HepG2 (cell line): ENCODE data around the gene HS2ST1. TPM values are rescaled to one million over a fixed set of nuclear protein-coding genes. Genes with fewer than 3 reads are reported as not detected.

ENCODE experiments used
- AKAP8 ChIP-seq: sonication (generic); formaldehyde crosslinking; IDR thresholded peaks from 2 replicates; pipeline ENCODE4 v1.5.1; 2020; ENCODE audit warnings: mild to moderate bottlenecking, missing genetic modification reagents
- BCL6 ChIP-seq: IDR thresholded peaks from 2 replicates; pipeline ENCODE4 v1.6.1; 2016; ENCODE audit warnings: missing genetic modification reagents, missing compliant biosample characterization
- BHLHE40 ChIP-seq: IDR thresholded peaks from 2 replicates; pipeline ENCODE4 v1.6.1; 2011; ENCODE audit warnings: low read length, improper control_type of control experiment
- CBFB ChIP-seq: sonication (generic); formaldehyde crosslinking; IDR thresholded peaks from 2 replicates; pipeline ENCODE4 v1.4.0; 2020; ENCODE audit warnings: missing genetic modification reagents
- FOSL1 ChIP-seq: sonication (generic); formaldehyde crosslinking; IDR thresholded peaks from 2 replicates; pipeline ENCODE4 v1.9.0; 2021; ENCODE audit warnings: missing genetic modification reagents, borderline replicate concordance
- GATAD2A ChIP-seq: IDR thresholded peaks from 2 replicates; pipeline ENCODE4 v1.6.1; 2016
- GMEB2 ChIP-seq: IDR thresholded peaks from 2 replicates; pipeline ENCODE4 v1.6.1; 2016; ENCODE audit warnings: missing biosample characterization, missing genetic modification reagents, low read depth
- NFRKB ChIP-seq: fragments of 450-650 bp; IDR thresholded peaks from 2 replicates; pipeline ENCODE4 v1.6.1; 2017
- RNF2 ChIP-seq: fragments of 450-650 bp; conservative IDR thresholded peaks from 2 replicates; pipeline ENCODE4 v1.6.1; 2016; ENCODE audit warnings: low read depth
- XRCC5 ChIP-seq: fragments of 200-400 bp; formaldehyde crosslinking; optimal IDR thresholded peaks from 2 replicates; pipeline ENCODE3; 2017; ENCODE audit warnings: mild to moderate bottlenecking, low read length
- YEATS4 ChIP-seq: sonication (generic); formaldehyde crosslinking; IDR thresholded peaks from 2 replicates; pipeline ENCODE4 v1.4.0; 2020; ENCODE audit warnings: missing genetic modification reagents, borderline replicate concordance
- ZFP82 ChIP-seq: sonication (generic); formaldehyde crosslinking; IDR thresholded peaks from 2 replicates; pipeline ENCODE4 v1.5.1; 2020; ENCODE audit warnings: mild to moderate bottlenecking, missing genetic modification reagents, borderline replicate concordance
- ZMYM4 ChIP-seq: sonication (generic); formaldehyde crosslinking; IDR thresholded peaks from 2 replicates; pipeline ENCODE4 v1.8.1; 2023; ENCODE audit warnings: mild to moderate bottlenecking, missing genetic modification reagents
- ZNF274 ChIP-seq: sonication (generic); formaldehyde crosslinking; IDR thresholded peaks from 2 replicates; pipeline ENCODE4 v1.5.1; 2020; ENCODE audit warnings: mild to moderate bottlenecking, missing genetic modification reagents
- ZNF501 ChIP-seq: sonication (generic); formaldehyde crosslinking; IDR thresholded peaks from 2 replicates; pipeline ENCODE4 v1.5.1; 2020; ENCODE audit warnings: mild to moderate bottlenecking, moderate library complexity, missing genetic modification reagents
- ZNF672 ChIP-seq: sonication (generic); formaldehyde crosslinking; IDR thresholded peaks from 2 replicates; pipeline ENCODE4 v1.8.1; 2022; ENCODE audit warnings: missing genetic modification reagents
- ZSCAN20 ChIP-seq: sonication (generic); formaldehyde crosslinking; IDR thresholded peaks from 2 replicates; pipeline ENCODE4 v1.4.0; 2020; ENCODE audit warnings: missing genetic modification reagents, mild to moderate bottlenecking, borderline replicate concordance
- polyA plus RNA-seq, 8 experiments: library from polyadenylated mRNA; depleted of rRNA in 3 of 8; stranded (reverse) in 7 of 8; unstranded in 1 of 8; fragments of >200 nt; fragmentation: Illumina TruSeq in 4 of 8; extraction: Trizol in 4 of 8; gene quantifications; 2 replicates each; pipeline versions ENCODE4 v1.2.1 to v1.2.3, GENCODE V29; 2011 to 2016; ENCODE audit warnings: low read depth in 4 of 8, missing spikeins in 1 of 8, mixed read lengths in 1 of 8; ENCODE audit not compliant: insufficient read depth in 1 of 8
- total RNA-seq, 5 experiments: library from RNA; depleted of rRNA; stranded (reverse); fragments of >200 nt; fragmentation: Illumina TruSeq; extraction: Trizol; gene quantifications; 2 replicates each; pipeline ENCODE4 v1.2.3, GENCODE V29; 2016; ENCODE audit warnings: low read depth in 1 of 5
- TF ChIP-seq, protein P1 (sequence below): sonication (generic); formaldehyde crosslinking; IDR thresholded peaks from 2 replicates; pipeline ENCODE4 v1.4.0; 2020; ENCODE audit warnings: missing genetic modification reagents
- TF ChIP-seq, protein P2 (sequence below): sonication (generic); formaldehyde crosslinking; IDR thresholded peaks from 2 replicates; pipeline ENCODE4 v1.9.0; 2022; ENCODE audit warnings: missing genetic modification reagents, mild to moderate bottlenecking, borderline replicate concordance
- TF ChIP-seq, protein P3 (sequence below): IDR thresholded peaks from 2 replicates; pipeline ENCODE4 v1.6.1; 2016

The HS2ST1 gene
- total and polyA plus RNA-seq, 2 of the 13 experiments (the other 11 are each of a cell fraction or from before 2014, with no cell fraction given), result 22.1 to 58.7 TPM

DNA sequence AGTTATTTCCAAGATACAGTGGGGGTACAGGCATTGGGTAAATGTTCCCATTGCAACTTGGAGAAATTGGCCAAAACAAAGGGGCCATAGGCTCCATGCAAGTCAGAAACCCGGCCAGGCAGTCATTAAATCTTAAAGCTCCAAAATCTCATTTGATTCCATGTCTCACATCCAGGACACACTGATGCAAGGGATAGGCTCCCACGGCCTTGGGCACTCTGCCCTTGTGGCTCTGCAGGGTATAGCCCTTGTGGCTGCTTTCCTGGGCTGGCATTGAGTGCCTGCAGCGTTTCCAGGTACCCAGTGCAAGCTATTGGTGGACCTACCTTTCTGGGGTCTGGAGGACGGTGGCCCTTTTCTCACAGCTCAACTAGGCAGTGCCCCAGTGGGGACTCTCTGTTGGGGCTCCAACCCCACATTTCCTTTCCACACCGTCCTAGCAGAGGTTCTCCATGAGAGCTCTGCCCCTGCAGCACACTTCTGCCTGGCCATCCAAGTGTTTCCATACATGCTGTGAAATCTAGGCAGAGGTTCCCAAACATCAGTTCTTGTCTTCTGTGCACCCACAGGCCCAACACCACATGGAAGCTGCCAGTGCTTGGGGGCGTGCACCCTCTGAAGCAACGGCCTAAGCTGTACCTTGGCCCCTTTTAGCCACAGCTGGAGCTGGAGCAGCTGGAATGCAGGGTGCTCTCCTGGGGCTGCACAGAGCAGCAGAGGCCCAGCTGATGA is 67.2 kb downstream of the HS2ST1 start (continued):
- TF ChIP-seq, protein P1, sequence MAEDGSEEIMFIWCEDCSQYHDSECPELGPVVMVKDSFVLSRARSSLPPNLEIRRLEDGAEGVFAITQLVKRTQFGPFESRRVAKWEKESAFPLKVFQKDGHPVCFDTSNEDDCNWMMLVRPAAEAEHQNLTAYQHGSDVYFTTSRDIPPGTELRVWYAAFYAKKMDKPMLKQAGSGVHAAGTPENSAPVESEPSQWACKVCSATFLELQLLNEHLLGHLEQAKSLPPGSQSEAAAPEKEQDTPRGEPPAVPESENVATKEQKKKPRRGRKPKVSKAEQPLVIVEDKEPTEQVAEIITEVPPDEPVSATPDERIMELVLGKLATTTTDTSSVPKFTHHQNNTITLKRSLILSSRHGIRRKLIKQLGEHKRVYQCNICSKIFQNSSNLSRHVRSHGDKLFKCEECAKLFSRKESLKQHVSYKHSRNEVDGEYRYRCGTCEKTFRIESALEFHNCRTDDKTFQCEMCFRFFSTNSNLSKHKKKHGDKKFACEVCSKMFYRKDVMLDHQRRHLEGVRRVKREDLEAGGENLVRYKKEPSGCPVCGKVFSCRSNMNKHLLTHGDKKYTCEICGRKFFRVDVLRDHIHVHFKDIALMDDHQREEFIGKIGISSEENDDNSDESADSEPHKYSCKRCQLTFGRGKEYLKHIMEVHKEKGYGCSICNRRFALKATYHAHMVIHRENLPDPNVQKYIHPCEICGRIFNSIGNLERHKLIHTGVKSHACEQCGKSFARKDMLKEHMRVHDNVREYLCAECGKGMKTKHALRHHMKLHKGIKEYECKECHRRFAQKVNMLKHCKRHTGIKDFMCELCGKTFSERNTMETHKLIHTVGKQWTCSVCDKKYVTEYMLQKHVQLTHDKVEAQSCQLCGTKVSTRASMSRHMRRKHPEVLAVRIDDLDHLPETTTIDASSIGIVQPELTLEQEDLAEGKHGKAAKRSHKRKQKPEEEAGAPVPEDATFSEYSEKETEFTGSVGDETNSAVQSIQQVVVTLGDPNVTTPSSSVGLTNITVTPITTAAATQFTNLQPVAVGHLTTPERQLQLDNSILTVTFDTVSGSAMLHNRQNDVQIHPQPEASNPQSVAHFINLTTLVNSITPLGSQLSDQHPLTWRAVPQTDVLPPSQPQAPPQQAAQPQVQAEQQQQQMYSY, result no peak
- TF ChIP-seq FOSL1, result 0 out of 2 replicates have a peak, but pooled peaks have one; percentile 9
- peak; percentile 24; the same call in 1 of the 2 replicates for TF ChIP-seq YEATS4 (CRISPR knock-in tag)
- no peak for TF ChIP-seq RNF2
- TF ChIP-seq, protein P2, sequence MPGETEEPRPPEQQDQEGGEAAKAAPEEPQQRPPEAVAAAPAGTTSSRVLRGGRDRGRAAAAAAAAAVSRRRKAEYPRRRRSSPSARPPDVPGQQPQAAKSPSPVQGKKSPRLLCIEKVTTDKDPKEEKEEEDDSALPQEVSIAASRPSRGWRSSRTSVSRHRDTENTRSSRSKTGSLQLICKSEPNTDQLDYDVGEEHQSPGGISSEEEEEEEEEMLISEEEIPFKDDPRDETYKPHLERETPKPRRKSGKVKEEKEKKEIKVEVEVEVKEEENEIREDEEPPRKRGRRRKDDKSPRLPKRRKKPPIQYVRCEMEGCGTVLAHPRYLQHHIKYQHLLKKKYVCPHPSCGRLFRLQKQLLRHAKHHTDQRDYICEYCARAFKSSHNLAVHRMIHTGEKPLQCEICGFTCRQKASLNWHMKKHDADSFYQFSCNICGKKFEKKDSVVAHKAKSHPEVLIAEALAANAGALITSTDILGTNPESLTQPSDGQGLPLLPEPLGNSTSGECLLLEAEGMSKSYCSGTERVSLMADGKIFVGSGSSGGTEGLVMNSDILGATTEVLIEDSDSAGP (CRISPR knock-in tag), result peak; percentile 35; the same call in 1 of the 2 replicates
- no peak for TF ChIP-seq BHLHE40
- 0 out of 2 replicates have a peak, but pooled peaks have one; percentile 18 for TF ChIP-seq BCL6 (CRISPR knock-in tag)
- TF ChIP-seq, protein P3, sequence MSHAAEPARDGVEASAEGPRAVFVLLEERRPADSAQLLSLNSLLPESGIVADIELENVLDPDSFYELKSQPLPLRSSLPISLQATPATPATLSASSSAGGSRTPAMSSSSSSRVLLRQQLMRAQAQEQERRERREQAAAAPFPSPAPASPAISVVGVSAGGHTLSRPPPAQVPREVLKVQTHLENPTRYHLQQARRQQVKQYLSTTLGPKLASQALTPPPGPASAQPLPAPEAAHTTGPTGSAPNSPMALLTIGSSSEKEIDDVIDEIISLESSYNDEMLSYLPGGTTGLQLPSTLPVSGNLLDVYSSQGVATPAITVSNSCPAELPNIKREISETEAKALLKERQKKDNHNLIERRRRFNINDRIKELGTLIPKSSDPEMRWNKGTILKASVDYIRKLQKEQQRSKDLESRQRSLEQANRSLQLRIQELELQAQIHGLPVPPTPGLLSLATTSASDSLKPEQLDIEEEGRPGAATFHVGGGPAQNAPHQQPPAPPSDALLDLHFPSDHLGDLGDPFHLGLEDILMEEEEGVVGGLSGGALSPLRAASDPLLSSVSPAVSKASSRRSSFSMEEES (CRISPR knock-in tag), result no peak
- peak; percentile 77; the same call in 1 of the 2 replicates for TF ChIP-seq ZNF274 (CRISPR knock-in tag)
- no peak for TF ChIP-seq ZFP82 (CRISPR knock-in tag)
- TF ChIP-seq GMEB2 (CRISPR knock-in tag), result no peak
- TF ChIP-seq XRCC5, result no peak
- TF ChIP-seq ZMYM4 (CRISPR knock-in tag), result peak; percentile 81
- no peak for TF ChIP-seq ZNF501 (CRISPR knock-in tag)
- no peak for TF ChIP-seq AKAP8 (CRISPR knock-in tag)
- no peak for TF ChIP-seq CBFB
- TF ChIP-seq NFRKB, result no peak
- TF ChIP-seq ZNF672 (CRISPR knock-in tag), result no peak
- TF ChIP-seq GATAD2A (CRISPR knock-in tag), result 0 out of 2 replicates have a peak, but pooled peaks have one; percentile 19
- no peak for TF ChIP-seq ZSCAN20 (CRISPR knock-in tag)
